Hepatocyte (in vitro differentiated cells): ENCODE results near the gene ICAM4.

Source experiments
- EZH2 ChIP-seq: fragments of 200-600 bp; sonication (generic); IDR thresholded peaks from 2 replicates; pipeline ENCODE4 v1.6.1; 2016; ENCODE audit warnings: antibody characterized with exemption, mild to moderate bottlenecking, borderline replicate concordance
- EZH2phosphoT487 ChIP-seq: fragments of 200-600 bp; sonication (generic); IDR thresholded peaks from one replicate; pipeline ENCODE4 v1.6.1; 2018; ENCODE audit warnings: antibody characterized with exemption, mild to moderate bottlenecking, low read depth, moderate library complexity; ENCODE audit not compliant: unreplicated experiment, severe bottlenecking
- TF ChIP-seq, protein P1 (sequence below): fragments of 200-600 bp; sonication (generic); IDR thresholded peaks from 2 replicates; pipeline ENCODE4 v1.5.1; 2016; ENCODE audit warnings: antibody characterized with exemption, mild to moderate bottlenecking; ENCODE audit not compliant: poor library complexity

DNA sequence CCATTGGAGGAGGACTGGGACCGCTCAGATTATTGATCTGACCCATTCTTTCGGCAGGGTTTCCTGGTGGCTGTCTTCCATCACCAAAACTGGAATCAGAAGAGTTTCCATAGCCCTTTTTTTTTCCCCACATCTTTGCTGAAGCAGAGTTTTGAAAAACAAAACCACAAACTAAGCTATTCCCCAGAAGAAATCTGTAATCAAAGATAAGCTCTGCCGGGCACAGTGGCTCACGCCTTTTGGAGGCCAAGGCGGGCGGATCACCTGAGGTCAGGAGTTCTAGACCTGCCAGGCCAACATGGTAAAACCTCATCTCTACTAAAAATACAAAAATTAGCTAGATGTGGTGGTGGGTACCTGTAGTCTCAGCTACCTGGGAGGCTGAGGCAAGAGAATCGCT, 20.0 kb upstream of the ICAM4 start:
- TF ChIP-seq, protein P1, sequence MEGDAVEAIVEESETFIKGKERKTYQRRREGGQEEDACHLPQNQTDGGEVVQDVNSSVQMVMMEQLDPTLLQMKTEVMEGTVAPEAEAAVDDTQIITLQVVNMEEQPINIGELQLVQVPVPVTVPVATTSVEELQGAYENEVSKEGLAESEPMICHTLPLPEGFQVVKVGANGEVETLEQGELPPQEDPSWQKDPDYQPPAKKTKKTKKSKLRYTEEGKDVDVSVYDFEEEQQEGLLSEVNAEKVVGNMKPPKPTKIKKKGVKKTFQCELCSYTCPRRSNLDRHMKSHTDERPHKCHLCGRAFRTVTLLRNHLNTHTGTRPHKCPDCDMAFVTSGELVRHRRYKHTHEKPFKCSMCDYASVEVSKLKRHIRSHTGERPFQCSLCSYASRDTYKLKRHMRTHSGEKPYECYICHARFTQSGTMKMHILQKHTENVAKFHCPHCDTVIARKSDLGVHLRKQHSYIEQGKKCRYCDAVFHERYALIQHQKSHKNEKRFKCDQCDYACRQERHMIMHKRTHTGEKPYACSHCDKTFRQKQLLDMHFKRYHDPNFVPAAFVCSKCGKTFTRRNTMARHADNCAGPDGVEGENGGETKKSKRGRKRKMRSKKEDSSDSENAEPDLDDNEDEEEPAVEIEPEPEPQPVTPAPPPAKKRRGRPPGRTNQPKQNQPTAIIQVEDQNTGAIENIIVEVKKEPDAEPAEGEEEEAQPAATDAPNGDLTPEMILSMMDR = no peak
- TF ChIP-seq EZH2 (no peak), EZH2phosphoT487 (no peak)
